Measurements from ENCODE around the gene TCAP. TPM values are rescaled to one million over a fixed set of nuclear protein-coding genes. Genes with fewer than 3 reads are reported as not detected.

TCAP gene
- total and polyA plus RNA-seq, 8 donors = 0.88 to 14.1 (median 2.2) TPM; not detected in 2

DNA sequence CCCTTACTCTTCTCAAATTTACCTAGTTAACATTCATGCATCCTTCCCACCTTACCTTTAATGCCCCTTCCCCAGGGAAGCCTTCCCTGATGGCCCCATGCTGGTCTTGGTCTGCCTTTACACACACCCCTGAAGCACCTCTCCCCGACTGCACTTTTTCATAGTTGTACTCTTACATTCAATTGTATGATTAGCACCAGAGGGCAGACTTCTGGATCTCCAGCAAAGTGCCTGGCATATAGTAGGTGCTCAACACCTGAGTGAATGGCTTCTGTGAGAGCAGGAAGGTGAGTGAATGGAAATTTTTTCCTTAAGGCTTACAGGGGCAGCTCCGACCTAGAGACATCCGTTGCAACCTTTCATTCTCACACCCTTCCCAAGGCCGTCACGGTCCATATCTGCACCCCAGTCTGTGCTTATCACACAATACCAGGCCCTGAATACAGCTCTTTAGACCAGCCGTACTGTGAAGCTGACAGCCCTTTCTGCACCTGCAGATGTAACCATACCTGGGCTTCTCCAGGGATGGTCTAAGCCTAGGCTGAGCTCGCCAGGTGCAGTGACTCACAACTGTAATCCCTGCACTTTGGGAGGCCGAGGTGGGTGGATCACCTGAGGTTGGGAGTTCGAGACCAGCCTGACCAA is 18.3 kb downstream of the TCAP start:
- peaks cover 5 to 59% (median 43%) of the 10 kb centered on the region in 4 donors for H3K36me3 ChIP-seq
- 82 to 89% (median 88%) methylated on average over 9 of the region's 9 CpGs for WGBS, 5 donors

DNA sequence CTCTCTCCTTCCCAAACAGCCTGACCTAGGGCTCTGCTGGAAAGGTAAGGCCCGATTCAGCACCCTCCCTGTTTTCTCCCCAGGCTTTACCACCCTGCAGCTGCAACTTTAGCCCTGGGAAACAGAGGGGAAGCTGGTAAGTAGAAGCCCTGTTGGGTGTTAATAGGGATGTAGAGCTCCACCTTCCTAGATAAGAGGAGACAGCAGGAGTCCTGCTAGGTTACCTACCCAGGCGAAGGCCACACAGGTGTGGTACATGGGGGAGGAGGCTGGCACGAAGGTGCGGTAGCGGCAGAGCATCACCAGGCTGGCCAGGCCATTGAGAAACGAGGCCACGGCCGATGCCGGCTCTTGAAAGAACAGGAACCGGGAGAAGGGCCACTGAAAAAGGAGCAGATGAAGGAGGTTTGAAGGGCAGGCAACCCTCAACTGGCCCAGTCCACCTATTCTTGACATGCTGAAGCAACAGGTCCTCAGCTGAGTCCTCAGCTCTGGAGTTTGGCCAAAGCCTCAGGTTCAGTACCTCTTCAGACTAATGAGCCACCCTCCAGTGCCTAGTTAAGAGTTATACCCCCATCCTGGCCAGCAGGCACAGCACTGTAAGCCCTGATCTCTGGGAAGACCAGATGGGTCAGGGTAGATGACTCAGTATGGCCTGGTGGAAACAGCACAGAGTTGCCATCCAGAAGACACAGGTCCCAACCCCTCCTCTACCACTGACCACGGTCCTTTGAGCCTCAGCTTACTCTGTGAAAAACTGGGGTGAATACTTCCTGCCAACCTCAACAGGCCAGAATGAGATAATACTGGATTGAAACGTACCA is 19.4 kb downstream of the TCAP start:
- TF ChIP-seq, protein P1, sequence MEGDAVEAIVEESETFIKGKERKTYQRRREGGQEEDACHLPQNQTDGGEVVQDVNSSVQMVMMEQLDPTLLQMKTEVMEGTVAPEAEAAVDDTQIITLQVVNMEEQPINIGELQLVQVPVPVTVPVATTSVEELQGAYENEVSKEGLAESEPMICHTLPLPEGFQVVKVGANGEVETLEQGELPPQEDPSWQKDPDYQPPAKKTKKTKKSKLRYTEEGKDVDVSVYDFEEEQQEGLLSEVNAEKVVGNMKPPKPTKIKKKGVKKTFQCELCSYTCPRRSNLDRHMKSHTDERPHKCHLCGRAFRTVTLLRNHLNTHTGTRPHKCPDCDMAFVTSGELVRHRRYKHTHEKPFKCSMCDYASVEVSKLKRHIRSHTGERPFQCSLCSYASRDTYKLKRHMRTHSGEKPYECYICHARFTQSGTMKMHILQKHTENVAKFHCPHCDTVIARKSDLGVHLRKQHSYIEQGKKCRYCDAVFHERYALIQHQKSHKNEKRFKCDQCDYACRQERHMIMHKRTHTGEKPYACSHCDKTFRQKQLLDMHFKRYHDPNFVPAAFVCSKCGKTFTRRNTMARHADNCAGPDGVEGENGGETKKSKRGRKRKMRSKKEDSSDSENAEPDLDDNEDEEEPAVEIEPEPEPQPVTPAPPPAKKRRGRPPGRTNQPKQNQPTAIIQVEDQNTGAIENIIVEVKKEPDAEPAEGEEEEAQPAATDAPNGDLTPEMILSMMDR (IDR thresholded peaks at IDR 0.05) = no peak
- no peak for TF ChIP-seq POLR2A (IDR thresholded peaks at IDR 0.05)
- no peak for TF ChIP-seq EP300 (IDR thresholded peaks at IDR 0.05)
- no peak for TF ChIP-seq POLR2AphosphoS5 (IDR thresholded peaks at IDR 0.05)
- H3K4me1 ChIP-seq = peaks cover 18 to 33% (median 26%) of the 10 kb centered on the region in 4 donors
- intact Hi-C loops (cut with DNase I; ENCODE audit: low total_unique reads) = no loop called here
- no peak overlapping the region for H3K27ac ChIP-seq
- 89 to 93% (median 92%) methylated on average over 12 of the region's 12 CpGs for WGBS, 5 donors
- H3K36me3 ChIP-seq = peaks cover 5 to 54% (median 42%) of the 10 kb centered on the region in 4 donors
- no peak overlapping the region for H3K4me3 ChIP-seq
- H3K9me3 ChIP-seq = no peaks in the 10 kb centered on the region
- no peak for DNase-seq
- no peaks in the 10 kb centered on the region for H3K27me3 ChIP-seq

More for the DNA sequence above, 18.3 kb downstream of the TCAP start:
- Histone ChIP-seq H3K4me1 (peaks cover 22 to 37% (median 31%) of the 10 kb centered on the region in 4 donors), H3K4me3 (no peak overlapping the region), H3K9me3 (no peaks in the 10 kb centered on the region), H3K27ac (no peak overlapping the region), H3K27me3 (no peaks in the 10 kb centered on the region)
- TF ChIP-seq POLR2A (IDR thresholded peaks at IDR 0.05) (no peak), POLR2AphosphoS5 (IDR thresholded peaks at IDR 0.05) (no peak), EP300 (IDR thresholded peaks at IDR 0.05) (no peak)
- TF ChIP-seq, protein P1 (IDR thresholded peaks at IDR 0.05) = no peak
- intact Hi-C loops (cut with DNase I; ENCODE audit: low total_unique reads) = no loop called here
- DNase-seq = no peak

DNA sequence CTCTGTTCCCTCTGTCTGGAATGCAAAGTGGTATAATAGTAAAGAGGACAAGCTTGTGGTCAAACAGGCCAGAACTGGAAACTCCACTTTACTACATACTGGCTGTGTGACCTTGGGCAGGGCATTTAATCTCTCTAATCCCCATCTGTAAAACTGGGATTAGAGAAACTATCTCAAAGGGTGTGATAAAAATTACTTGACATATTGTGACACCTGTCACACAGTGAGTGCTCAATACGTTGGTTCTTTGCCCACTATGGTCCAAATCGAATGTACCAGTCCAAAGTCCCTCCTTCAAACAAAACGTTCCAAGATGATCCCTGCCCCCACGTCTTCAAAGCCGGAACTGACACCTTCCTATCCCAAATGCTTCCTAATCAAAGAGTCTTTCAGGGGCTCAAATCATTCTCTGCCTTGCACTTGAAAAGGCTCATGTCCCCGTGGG is 22.0 kb downstream of the TCAP start:
- DNase-seq = peak in 1 of 2 donors; percentile 50
- Histone ChIP-seq H3K27ac (peak overlapping the region; percentile 88 to 99 (median 92)), H3K9me3 (no peaks in the 10 kb centered on the region), H3K4me1 (peaks cover 15 to 22% (median 21%) of the 10 kb centered on the region in 4 donors), H3K27me3 (no peaks in the 10 kb centered on the region), H3K36me3 (peaks cover 5 to 37% (median 30%) of the 10 kb centered on the region in 4 donors), H3K4me3 (peak overlapping the region; percentile 52 to 82 (median 66))
- WGBS, 5 donors = 26 to 44% (median 35%) methylated on average over 6 of the region's 6 CpGs
- no peak for TF ChIP-seq POLR2A (IDR thresholded peaks at IDR 0.05)
- TF ChIP-seq, protein P1 (IDR thresholded peaks at IDR 0.05) = no peak
- TF ChIP-seq POLR2AphosphoS5 (IDR thresholded peaks at IDR 0.05) = no peak
- TF ChIP-seq EP300 (IDR thresholded peaks at IDR 0.05) = no peak
- intact Hi-C loops (cut with DNase I; ENCODE audit: low total_unique reads) = no loop called here
